Stimulated activated CD4-positive, alpha-beta T cell treated with anti-CD3 and anti-CD28 coated beads, TNF-alpha, amount 100 ng/mL, for 1 hour (primary cell): Measurements from ENCODE around the gene CRIP1.
A peak's percentile ranks its signal among the peaks of the same experiment; 100 is the strongest.

Experiments used
- DNase-seq, 3 donors: peaks; one replicate each; pipeline ENCODE4 v3.0.0-alpha.2; 2020; ENCODE audit warnings: low read depth in 3 of 3, low spot score in 1 of 3

The CRIP1 gene

DNA sequence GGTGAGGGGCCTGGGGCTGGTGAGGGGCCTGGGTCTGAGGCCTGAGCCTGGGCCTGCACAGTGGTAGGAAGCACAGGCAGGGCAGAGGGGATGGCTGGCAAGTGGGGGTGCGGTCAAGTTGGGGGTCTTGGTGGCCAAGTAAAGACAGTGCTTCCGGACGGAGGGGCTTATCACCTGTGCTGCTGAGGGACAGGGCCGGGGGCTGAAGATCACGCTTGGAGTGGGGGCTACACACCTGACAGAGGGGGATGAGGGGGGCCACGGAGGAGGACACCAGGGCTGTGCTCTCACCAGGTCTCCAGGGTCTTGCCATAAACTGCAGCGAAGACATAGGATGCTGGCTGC lies 16.6 kb downstream of the CRIP1 start:
- no peak for DNase-seq

DNA sequence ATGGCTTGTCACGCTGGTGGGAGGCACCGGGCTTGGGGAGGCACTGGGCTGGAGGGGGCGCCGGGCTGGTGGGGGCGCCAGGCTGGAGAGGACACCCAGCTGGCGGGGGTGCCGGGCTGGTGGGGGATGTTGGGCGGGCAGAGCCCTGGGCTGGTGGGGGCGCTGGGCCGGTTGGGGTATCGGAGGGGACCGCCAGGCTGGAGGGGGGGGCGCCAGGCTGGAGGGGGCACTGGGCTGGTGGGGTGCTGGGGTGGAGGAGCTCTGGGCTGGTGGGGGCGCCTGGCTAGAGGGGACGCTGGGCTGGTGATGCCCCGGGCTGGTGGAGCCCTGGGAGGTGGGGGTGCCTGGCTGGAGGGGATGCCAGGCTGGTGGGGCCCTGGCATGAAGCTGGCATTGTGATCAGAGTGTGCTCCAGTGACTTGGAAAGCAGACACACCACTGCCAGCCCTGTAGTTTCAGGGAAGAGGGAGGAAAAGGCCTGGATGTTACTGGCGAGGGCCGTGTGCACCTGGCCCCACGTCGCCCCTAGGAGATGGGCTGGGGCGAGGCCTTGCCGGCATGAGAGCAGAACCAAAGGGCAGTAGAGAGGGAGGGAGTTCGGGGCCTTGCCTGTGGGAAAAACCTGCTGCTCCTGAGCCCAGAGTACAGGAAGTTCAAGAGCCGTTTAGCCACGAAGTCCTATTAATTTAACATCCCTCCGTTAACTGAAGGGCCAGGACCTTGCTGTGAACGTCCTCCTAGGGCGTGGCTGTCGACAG lies 17.4 kb downstream of the CRIP1 start:
- no peak for DNase-seq

- no peak for DNase-seq
Measured at GRCh38 chr14:105505101-105505500, 18.4 kb downstream of the CRIP1 start.

DNA sequence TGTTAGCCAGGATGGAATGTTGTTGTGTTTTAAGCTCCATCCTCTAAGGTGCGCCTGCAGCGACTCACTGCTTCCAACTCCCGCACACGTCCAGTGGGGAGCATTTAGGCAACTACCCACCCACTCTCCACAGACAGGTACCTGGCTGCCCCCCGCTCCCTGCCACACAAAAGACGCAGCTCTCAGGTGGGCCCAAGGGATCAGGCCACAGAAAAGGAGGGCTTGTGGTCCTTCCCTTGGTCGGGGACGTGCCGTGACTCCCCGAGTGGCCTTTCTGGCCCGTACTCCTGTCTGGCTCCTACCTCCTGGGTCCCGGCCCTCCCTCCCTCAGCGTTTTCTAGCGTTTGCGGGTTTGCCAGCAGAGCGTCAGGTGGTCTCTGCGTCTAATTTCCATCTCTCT lies 20.6 kb downstream of the CRIP1 start:
- DNase-seq, result no peak

- no peak for DNase-seq
Measured at GRCh38 chr14:105508069-105508468, 21.4 kb downstream of the CRIP1 start.

DNA sequence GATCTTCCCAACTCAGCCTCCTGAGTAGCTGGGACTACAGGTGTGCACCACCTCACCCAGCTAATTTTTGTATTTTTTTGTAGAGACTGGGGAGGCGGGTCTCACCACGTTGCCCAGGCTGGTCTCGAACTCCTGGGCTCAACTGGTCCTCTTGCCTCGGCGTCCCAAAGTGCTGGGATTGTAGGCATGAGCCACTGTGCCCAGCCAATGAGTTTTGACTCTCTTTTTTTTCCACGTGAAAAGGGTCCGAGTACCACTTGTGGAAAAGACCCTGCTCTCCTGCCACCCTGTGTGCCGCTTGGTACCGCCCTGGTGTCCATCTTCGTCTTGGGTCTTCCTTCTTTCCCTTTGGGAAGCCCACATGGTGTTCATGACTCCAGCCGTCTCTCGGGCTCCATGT lies 21.9 kb downstream of the CRIP1 start:
- DNase-seq, result no peak

GRCh38 chr14:105517096-105517495 lies 30.4 kb downstream of the CRIP1 start:
- DNase-seq, result no peak

GRCh38 chr14:105519946-105520698 lies 33.4 kb downstream of the CRIP1 start:
- no peak for DNase-seq

- no peak for DNase-seq
Measured at GRCh38 chr14:105525326-105525725, 38.6 kb downstream of the CRIP1 start.

DNA sequence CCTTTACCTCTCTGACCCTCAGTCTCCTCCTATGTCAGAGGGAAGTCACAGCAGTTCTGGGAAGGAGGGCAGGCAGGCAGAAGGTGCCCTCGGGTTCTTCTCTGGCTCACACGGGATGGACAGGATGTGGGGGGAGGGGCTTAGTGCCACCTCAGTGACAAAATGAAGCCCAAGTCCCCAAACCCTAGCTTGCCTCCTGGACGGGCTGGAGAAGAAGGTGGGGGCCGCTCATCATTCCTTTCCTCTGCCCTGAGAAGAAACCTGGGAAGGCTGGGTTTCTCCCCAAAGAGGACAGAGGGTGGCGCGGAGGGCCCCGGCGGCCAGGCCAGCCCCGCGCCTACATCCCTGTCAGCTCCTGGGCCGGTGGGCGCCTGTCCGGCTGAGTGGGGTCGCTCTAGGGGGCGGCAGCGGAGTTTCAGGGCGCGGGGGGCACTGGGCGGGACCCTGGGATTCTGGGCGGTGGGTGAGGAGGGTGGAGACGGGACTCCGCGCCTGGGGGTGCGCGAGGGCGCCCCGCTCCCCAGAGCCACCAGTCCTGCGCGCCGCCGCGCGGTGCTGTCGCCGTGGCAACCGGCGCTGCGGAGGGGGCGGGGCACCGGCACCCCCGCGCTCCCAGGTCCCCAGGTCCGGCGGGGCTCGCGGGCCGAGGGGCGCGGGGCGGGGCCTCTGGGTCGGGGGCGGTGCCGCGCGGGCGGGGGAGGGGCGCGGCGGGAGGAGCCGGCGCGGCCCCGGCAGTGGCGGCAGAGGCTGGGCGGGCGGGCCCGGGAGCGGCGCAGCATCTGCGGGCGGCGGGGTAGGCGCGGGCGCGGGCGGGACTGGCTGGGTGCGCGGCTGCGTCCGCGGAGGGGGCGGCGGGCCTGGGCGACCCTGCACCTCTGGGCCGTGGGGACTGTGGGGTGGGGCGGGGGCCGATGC lies 39.4 kb downstream of the CRIP1 start, which contains the start of gene TMEM121:
TMEM121 (plus strand) TSS at position 723 of the 915 bp plus-strand sequence. CDS start 2,252 bp downstream, outside the sequence.
- DNase-seq, result no peak

DNA sequence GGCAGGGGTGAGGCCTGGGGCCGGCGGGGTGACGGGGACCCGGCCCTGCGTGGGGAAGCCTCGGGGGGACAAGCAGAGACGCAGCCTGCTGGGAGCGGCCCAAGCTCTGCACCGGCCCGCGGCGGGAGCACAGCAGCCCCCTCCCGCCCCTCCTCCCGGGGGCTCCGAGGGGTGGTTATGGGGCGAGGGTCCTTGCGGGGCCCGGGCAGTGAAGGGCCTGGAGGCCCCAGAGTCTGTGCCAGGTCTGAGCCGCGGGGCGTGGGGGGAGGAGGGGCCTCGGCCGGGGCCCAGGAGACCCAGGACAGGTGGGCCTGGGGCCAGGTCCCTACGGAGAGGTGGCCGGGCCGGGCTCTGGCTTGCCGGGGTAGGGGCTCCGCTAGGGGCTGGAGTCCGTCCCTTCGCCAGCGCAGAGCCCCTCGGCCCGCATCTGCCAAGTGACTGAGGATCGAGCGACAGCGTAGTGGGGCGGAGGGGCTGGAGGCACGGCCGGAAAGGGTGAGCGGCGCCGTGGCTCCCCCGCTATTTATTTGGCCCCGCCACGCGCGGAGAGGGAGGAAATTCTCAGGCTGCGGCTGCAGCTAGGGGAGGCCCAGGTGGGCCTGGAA lies 40.2 kb downstream of the CRIP1 start:
- no peak for DNase-seq

GRCh38 chr14:105527381-105527825 lies 40.7 kb downstream of the CRIP1 start:
- DNase-seq, result no peak

- DNase-seq, result peak; percentile 44 to 76 (median 67)
Measured at GRCh38 chr14:105527826-105528585, 41.3 kb downstream of the CRIP1 start.

DNA sequence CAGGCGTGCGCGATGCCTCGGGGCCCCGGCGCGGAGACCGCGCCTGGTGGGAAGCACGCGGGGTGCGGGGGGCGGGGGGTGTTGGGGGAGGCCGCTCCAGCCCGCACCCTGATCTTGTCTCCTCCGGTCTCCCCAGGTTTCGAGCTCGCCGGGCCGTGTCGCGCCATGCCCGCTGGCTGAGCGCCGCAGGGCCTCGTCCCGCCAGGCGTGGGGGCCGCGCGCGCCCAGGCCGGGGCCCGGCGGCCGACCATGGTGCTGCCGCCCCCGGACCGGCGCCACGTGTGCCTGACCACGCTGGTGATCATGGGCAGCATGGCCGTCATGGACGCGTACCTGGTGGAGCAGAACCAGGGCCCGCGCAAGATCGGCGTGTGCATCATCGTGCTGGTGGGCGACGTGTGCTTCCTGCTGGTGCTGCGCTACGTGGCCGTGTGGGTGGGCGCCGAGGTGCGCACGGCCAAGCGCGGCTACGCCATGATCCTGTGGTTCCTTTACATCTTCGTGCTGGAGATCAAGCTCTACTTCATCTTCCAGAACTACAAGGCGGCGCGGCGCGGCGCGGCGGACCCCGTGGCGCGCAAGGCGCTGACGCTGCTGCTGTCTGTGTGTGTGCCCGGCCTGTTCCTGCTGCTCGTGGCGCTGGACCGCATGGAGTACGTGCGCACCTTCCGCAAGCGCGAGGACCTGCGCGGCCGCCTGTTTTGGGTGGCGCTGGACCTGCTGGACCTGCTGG lies 42.1 kb downstream of the CRIP1 start:
- peak in 1 of 3 donors; percentile 55 for DNase-seq

DNA sequence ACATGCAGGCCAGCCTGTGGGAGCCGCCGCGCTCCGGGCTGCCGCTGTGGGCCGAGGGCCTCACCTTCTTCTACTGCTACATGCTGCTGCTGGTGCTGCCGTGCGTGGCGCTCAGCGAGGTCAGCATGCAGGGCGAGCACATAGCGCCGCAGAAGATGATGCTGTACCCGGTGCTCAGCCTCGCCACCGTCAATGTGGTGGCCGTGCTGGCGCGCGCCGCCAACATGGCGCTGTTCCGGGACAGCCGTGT lies 42.6 kb downstream of the CRIP1 start:
- DNase-seq, result no peak

DNA sequence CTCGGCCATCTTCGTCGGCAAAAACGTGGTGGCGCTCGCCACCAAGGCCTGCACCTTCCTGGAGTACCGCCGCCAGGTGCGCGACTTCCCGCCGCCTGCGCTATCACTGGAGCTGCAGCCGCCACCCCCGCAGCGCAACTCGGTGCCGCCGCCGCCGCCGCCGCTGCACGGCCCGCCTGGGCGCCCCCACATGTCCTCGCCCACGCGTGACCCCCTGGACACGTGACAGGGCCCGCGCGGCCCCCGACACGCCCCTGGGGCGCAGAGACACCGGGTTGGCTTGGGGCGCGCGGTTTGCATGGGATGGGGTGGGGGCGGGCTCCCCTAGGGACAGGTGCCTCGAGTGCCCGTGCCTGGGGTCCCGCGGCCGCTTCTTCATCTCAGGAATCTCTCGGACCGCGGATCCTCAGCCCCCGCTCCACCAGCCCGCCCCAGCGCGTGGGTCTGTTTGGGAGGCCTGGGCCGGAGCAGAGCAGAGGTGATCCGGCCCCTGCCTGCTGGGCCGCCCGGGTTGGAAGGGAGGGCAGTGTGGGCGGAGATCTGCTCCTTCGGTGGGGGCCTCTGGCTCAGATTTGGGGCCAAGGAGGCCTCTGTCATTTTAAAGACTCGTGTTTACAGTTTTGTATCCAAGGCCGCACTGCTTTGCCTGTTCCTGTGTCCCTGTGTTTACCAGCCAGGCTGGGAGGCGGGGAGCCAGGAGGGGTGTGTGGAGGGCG lies 43.0 kb downstream of the CRIP1 start:
- peak in 1 of 3 donors; percentile 32 for DNase-seq

- DNase-seq, result no peak
Measured at GRCh38 chr14:105530285-105531087, 43.8 kb downstream of the CRIP1 start.

DNA sequence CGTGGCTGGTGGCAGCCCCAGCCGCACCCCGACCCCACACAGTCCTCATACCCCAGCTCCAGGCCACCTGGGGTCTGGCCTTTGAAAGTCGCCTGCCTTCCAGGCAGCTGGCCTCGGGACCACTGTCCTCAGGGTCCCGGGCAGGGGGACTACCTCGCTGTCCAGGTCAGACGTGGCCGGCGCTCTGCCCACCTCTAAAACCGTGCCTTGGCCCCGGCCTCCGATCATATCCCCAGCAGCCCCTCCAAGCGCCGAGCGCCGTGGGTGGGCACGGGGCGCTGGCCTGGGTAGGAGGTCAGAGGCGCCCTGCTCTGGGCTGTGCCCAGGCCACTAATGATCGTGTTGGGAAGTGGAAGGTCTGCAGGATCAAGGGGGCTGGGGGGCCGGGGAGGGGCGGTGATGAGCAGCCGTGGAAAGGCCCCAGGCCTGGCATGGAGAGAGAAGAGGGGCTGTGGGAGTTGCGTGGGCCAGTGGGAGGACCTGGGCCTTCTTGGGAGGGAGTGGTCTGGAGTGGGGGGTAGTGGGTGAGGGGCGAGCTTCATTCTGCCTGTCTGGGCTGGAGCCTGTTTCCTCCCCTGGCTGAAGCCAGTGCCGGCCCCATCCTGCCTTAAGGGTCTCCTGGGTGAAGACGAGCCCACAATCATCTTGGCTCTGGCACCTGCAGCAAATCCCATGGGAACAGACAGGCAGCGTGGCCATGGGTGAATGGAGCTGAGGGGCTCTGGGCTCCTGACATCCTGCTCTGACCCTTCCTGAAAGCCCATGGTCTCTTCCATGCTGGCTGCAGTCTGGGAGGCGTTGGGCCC lies 44.6 kb downstream of the CRIP1 start:
- DNase-seq, result no peak
